Ascending aorta (tissue), 2 donors: ENCODE measurements around the gene SERPINB6. TPM values are rescaled to one million over a fixed set of nuclear protein-coding genes. Genes with fewer than 3 reads are reported as not detected.

ENCODE experiments used
- DNase-seq, 2 donors: peaks; one replicate each; pipeline ENCODE4 v3.0.0-alpha.2; 2019; ENCODE audit warnings: low spot score in 2 of 2
- H3K27ac ChIP-seq, 2 donors: fragments of 200-600 bp; sonication (generic); one replicate each; pipeline ENCODE4 v1.5.1; 2016 to 2017; ENCODE audit warnings: mild to moderate bottlenecking in 1 of 2
- H3K27me3 ChIP-seq: fragments of 200-600 bp; sonication (generic); one replicate; pipeline ENCODE4 v1.5.1; 2017
- H3K36me3 ChIP-seq, 2 donors: fragments of 200-600 bp; sonication (generic); one replicate each; pipeline ENCODE4 v1.5.1; 2016
- H3K4me1 ChIP-seq, 2 donors: fragments of 200-600 bp; sonication (generic); one replicate each; pipeline ENCODE4 v1.5.1; 2016 to 2017; ENCODE audit warnings: mild to moderate bottlenecking in 1 of 2
- H3K4me3 ChIP-seq, 2 donors: fragments of 200-600 bp; sonication (generic); one replicate each; pipeline ENCODE4 v1.5.1; 2016 to 2017; ENCODE audit warnings: mild to moderate bottlenecking in 1 of 2
- H3K9me3 ChIP-seq, 2 donors: fragments of 200-600 bp; sonication (generic); one replicate each; pipeline ENCODE4 v1.5.1; 2016
- intact Hi-C: fragments of 100-400 bp; cut with DNase I; formaldehyde crosslinking; loops from one replicate; pipeline ENCODE4 v1.15.1; 2023
- total RNA-seq: library from RNA; depleted of rRNA; stranded (reverse); fragments of >200 nt; gene quantifications from one replicate; pipeline ENCODE4 v1.1.0, GENCODE V29; 2016
- TF ChIP-seq, protein P1 (sequence below), 3 experiments: fragments of 200-600 bp in 2 of 3; fragments of 450-650 bp in 1 of 3; sonication (generic) in 2 of 3; IDR thresholded peaks; one replicate each; pipeline ENCODE4 v1.5.1; 2016 to 2019; ENCODE audit warnings: antibody characterized with exemption in 3 of 3, mild to moderate bottlenecking in 1 of 3, moderate library complexity in 1 of 3

SERPINB6 gene
- total RNA-seq, 1 donor from 2014 or later: 222 TPM

DNA sequence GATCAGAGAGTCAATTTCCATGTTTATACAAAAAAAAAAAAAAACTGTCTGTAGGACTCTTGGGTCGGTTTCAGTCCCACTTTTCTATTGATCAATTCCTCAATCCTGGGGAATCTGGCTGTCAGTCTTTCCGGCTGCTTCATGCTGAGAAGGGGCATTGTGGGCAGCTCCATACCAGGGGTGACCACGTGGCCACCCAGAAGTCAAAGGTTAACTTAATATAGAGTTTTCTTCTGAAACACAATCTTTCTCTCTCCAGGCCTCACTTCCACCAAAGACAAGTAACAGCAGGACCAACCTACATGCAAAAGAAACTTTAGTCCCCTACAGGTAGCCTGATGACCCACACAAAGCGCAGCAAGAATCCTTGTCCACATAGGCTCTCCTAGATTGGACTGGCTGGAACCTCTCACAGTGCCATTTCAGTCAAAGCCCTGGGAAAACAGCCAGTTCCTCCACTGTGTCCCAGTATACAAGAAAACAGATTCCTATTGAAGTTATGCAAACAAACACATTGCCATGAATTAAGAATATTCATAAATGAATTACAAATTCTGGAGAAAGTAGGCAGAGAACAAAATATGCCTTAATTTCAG, 49.7 kb downstream of the SERPINB6 start:
- Histone ChIP-seq H3K27ac (no peak overlapping the region), H3K4me3 (no peak overlapping the region), H3K9me3 (no peaks in the 10 kb centered on the region), H3K36me3 (no peaks in the 10 kb centered on the region), H3K27me3 (no peaks in the 10 kb centered on the region), H3K4me1 (no peaks in the 10 kb centered on the region)
- DNase-seq: peak in 1 of 2 donors; percentile 30
- TF ChIP-seq, protein P1, sequence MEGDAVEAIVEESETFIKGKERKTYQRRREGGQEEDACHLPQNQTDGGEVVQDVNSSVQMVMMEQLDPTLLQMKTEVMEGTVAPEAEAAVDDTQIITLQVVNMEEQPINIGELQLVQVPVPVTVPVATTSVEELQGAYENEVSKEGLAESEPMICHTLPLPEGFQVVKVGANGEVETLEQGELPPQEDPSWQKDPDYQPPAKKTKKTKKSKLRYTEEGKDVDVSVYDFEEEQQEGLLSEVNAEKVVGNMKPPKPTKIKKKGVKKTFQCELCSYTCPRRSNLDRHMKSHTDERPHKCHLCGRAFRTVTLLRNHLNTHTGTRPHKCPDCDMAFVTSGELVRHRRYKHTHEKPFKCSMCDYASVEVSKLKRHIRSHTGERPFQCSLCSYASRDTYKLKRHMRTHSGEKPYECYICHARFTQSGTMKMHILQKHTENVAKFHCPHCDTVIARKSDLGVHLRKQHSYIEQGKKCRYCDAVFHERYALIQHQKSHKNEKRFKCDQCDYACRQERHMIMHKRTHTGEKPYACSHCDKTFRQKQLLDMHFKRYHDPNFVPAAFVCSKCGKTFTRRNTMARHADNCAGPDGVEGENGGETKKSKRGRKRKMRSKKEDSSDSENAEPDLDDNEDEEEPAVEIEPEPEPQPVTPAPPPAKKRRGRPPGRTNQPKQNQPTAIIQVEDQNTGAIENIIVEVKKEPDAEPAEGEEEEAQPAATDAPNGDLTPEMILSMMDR (IDR thresholded peaks at IDR 0.05): no peak
- intact Hi-C loops: no loop called here

DNA sequence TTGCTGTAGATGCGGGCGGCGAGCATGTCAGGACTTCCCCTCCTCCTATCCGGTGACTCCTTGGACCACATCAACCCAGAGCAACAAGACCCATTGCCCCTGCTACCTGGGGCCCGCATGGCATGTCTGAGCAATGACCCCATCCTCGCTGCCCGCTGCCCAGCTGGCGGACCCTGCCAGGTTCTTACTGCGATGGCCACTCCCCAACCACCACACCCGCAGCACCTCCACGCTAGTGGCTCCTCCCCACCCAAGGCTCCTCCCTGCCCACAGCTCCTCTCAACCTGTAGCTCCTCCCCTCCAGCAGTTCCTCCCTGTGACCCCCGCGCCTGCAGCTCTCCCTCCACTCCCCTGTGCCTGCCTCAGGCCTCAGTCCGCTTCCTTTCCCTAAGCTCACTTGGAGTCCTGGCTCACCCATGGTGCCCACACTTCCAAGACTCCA, 50.7 kb downstream of the SERPINB6 start:
- TF ChIP-seq, protein P1 (IDR thresholded peaks at IDR 0.05): no peak
- Histone ChIP-seq H3K36me3 (no peaks in the 10 kb centered on the region), H3K27me3 (no peaks in the 10 kb centered on the region), H3K27ac (no peak overlapping the region), H3K4me1 (no peaks in the 10 kb centered on the region), H3K4me3 (no peak overlapping the region), H3K9me3 (no peaks in the 10 kb centered on the region)
- DNase-seq: peak in 1 of 2 donors; percentile 55
- intact Hi-C loops: no loop called here

DNA sequence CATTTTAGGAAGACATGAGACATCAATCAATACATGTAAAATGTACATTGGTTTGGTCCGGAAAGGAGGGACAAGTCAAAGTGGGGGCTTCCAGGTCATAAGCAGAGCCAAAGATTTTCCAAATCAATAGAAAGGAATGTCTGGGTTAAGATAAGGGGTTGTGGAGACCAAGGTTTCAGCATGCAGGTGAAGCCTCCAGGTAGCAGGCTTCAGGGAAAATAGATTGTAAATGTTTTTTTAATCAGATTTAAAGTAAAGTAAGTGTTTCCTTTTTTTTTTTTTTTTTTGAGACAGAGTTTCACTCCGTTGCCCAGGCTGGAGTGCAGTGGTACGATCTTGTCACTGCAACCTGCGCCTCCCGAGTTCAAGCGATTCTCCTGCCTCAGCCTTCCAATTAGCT, 51.5 kb downstream of the SERPINB6 start:
- intact Hi-C loops: no loop called here
- H3K27me3 ChIP-seq: no peaks in the 10 kb centered on the region
- H3K36me3 ChIP-seq: no peaks in the 10 kb centered on the region
- no peak for DNase-seq
- H3K4me1 ChIP-seq: no peaks in the 10 kb centered on the region
- no peak overlapping the region for H3K4me3 ChIP-seq
- H3K27ac ChIP-seq: no peak overlapping the region
- TF ChIP-seq, protein P1 (IDR thresholded peaks at IDR 0.05): no peak
- no peaks in the 10 kb centered on the region for H3K9me3 ChIP-seq

DNA sequence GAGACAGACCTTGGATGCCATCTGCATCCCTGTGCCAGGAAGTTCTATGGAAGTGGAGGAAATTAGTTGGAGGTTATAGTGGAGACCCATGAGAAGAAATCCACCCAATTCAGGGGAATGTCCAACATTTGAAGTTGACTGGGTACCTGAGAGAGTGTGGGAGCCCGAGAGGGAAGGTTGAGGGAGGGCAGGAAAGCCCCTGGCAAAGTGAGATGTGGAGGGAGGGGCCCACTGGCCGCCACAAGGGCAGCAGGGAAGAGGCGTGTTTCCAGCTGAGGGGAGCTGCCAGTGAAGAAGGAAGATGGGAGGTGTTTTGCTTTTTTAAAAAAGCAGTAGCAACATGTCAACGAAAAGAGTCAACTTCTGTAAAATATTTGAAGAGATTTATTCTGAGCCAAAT, 52.0 kb downstream of the SERPINB6 start:
- peak in 1 of 2 donors; percentile 24 for DNase-seq
- Histone ChIP-seq H3K9me3 (no peaks in the 10 kb centered on the region), H3K4me3 (no peak overlapping the region), H3K4me1 (no peaks in the 10 kb centered on the region), H3K27me3 (no peaks in the 10 kb centered on the region), H3K27ac (no peak overlapping the region), H3K36me3 (no peaks in the 10 kb centered on the region)
- TF ChIP-seq, protein P1 (IDR thresholded peaks at IDR 0.05): no peak
- intact Hi-C loops: no loop called here

DNA sequence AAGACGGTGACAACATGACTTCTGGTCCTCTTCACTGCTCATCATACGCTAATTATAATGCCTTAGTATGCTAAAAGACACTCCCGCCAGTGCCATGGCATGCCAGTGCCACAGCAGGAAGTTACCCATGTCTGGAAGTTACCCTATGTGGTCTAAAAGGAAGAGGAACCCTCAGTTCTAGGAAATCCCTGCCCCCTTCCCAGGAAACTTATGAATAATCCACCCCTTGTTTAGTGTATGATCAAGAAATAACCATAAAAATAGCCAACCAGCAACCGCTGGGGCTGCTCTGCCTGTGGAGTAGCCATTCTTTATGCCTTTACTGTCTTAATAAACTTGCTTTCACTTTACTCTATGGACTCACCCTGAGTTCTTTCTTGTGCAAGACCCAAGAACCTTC, 52.4 kb downstream of the SERPINB6 start:
- no peaks in the 10 kb centered on the region for H3K9me3 ChIP-seq
- H3K4me3 ChIP-seq: no peak overlapping the region
- intact Hi-C loops: no loop called here
- peak in 1 of 2 donors; percentile 61 for DNase-seq
- H3K36me3 ChIP-seq: no peaks in the 10 kb centered on the region
- H3K27ac ChIP-seq: no peak overlapping the region
- no peaks in the 10 kb centered on the region for H3K4me1 ChIP-seq
- TF ChIP-seq, protein P1 (IDR thresholded peaks at IDR 0.05): no peak
- H3K27me3 ChIP-seq: no peaks in the 10 kb centered on the region
